Activated CD8-positive, alpha-beta memory T cell treated with anti-CD3 and anti-CD28 coated beads for 36 hours (primary cell): ENCODE results near the gene NAT14. TPM values are rescaled to one million over a fixed set of nuclear protein-coding genes. Genes with fewer than 3 reads are reported as not detected.
"Not testable (repeated sequence)": the region's sequence is repeated elsewhere in the genome, so short reads cannot be mapped to it uniquely, and the experiment has no call there.

Experiments used
- CTCF ChIA-PET: fragments of 350-600 bp; sonication (Branson Sonifier 250); formaldehyde crosslinking; loops from one replicate; lab custom pipeline; 2021; ENCODE audit warnings: antibody characterized with exemption; lab: Charles Lee
- POLR2A ChIA-PET: fragments of 350-600 bp; sonication (Branson Sonifier 250); formaldehyde crosslinking; loops from one replicate; lab custom pipeline; 2021; ENCODE audit warnings: antibody characterized with exemption; lab: Charles Lee
- total RNA-seq, 2 experiments: library from RNA; stranded (reverse); gene quantifications; one replicate each; pipeline ENCODE4 v1.2.3, GENCODE V29; 2021

Gene NAT14, protein sequence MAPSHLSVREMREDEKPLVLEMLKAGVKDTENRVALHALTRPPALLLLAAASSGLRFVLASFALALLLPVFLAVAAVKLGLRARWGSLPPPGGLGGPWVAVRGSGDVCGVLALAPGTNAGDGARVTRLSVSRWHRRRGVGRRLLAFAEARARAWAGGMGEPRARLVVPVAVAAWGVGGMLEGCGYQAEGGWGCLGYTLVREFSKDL
- total RNA-seq, result 10 to 100 TPM; 32.7 to 33.1 TPM

DNA sequence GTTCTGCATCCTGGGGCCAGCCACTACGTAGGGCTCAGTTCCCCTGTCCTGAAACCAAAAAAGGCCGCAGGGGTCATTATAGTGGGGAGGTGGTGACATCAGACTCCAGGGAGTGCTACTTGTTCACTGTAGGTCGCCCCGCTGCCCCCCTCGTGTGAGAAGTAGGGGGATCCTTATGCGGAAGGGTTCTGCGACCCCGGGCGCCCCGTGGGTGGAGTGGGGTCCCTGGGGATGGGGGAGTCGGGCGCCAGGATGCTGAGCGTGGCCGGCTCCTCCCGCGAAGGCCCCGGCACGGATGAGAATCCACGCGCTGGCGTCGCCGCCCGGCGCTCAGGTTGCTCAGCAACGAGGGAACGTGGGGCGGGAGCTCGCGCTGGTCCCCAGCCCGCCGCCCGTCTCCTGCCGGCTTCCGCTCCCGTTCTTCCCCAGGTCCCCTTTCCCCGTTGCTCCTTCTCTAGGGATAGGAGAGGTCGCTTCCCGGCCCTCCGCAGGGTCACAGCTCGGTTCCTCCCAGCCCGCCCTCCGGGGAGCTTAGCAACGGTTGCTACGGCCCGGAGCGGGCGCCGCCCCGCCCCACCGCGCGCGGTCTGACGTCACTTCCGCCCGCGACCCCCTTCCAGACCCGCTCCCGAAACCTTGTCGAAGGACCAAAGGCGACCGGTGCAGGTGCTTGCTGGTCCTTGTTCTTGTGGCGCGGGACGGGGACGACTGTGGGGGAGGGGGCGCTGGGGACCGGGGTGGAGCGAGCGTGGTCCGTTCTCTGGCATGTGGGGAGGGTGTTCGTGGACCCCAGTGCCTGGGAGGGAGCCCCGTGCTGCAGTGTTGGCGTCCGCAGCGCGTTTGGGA, at the start of gene NAT14:
Gene NAT14, plus strand, starts transcription at position 596 of the 846 bp plus-strand sequence. CDS start 521 bp downstream, outside the sequence.
- CTCF ChIA-PET, result interaction anchor here (0.6 to 5.7 kb wide), 3 partner anchors 8 to 20 kb away, joined by 4 to 25 read pairs (median 5); no protein-coding TSS in a partner anchor
- POLR2A ChIA-PET, result interaction anchor here (2.7 kb wide), 1 partner anchor 8 kb away, joined by 14 read pairs; the partner anchor contains the start of gene ZNF628

DNA sequence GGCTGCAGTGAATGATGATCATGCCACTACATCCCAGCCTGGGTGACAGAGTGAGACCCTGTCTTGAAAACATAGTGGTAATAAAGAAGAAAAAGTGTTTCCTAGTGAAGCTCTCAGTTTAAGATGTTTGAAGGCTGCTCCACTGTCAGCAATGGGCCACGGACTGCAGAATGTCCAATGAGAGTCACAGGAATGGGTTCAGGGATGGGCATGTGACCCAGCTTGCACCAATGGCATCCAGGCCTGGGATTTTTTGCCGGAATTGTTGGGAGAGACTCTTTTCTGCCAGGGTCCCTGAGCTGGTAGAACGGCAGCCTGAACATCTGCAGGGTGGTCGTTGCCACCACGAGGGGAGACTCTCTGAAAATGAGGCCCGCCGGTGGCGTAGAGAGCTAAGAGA, 48.1 kb upstream of the NAT14 start:
- ChIA-PET CTCF (interaction anchor here (1.0 to 1.7 kb wide), 3 partner anchors 31 to 68 kb away, joined by 3 to 6 read pairs (median 5); no protein-coding TSS in a partner anchor), POLR2A (no interaction called here)

DNA sequence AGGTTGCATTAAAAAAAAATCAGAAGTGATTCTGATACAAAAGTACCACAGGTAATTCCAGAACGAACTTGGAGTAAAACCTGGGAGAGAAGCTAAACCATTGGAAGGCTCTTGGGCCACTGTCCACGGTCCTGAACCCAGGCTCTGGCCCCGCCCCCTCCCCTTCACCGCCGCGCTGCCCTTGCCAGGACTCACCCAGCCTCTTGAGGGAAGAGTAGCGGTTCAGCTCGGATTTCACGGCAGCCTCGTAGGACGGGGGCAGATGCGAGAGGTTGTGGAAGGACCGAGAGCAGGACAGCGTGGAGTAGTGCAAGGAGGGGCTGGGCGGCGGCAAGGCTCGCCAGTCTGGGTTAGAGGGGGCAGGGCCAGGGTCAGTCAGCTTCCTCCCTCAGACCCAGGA, 47.6 kb upstream of the NAT14 start:
- POLR2A ChIA-PET, result no interaction called here
- CTCF ChIA-PET, result interaction anchor here (1.0 to 1.7 kb wide), 3 partner anchors 30 to 68 kb away, joined by 3 to 6 read pairs (median 5); no protein-coding TSS in a partner anchor

DNA sequence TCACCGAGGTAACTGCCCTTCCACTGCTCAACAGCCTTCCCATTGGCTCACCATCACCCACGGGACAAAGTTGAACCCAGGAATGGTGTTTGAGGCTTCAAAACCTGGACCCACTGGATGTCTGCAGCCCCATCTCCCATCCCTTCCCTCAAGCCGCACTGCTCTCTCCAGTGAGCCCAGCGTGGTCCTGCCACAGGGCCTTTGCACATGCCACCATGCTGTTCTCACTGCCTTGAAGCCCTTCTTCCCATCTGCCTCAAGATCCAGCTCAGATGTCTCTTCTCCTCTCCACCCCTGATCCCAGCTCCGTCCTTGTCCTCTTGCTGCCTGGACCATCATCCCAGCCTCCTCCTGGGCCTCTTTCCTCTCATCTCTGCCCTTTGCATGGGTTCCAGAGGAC, 45.9 kb upstream of the NAT14 start:
- CTCF ChIA-PET, result no interaction called here
- POLR2A ChIA-PET, result no interaction called here

DNA sequence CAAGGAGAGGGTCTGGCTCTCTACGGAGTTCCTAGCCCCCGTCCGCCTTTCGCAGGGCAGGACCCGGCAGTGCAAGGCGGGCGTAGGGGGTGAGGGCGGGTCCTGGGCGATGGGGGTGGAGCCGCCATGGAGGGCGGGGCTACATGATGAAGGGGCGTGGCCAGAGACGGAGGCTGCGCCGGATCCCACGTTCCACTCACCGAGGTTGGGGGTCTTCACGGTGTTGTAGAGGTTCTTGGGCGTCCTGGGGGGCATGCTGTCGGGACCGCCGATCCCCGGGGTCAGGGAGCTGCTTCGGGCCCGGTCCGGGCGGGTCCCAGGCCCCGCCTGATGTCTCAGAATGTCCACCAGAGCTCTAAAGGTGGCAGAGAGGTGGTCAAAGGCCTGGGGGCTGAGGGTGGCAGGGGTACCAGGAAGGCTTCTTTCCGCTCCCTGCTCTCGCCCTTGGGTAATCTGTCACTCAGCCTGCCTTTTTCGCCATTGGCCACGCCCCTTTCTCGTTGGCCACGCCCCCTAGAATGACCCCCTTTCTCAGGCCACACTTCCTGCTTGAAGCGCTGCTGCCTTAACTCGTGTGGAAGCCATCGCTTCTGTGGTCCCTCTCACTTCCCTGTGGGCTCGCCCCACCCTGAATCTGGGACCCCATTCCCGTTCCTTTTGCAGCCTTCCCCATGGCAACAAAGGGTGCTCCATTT, 44.4 kb upstream of the NAT14 start:
- CTCF ChIA-PET, result interaction anchor here (1.6 kb wide), 1 partner anchor 13 kb away, joined by 3 read pairs; no protein-coding TSS in a partner anchor
- POLR2A ChIA-PET, result no interaction called here

DNA sequence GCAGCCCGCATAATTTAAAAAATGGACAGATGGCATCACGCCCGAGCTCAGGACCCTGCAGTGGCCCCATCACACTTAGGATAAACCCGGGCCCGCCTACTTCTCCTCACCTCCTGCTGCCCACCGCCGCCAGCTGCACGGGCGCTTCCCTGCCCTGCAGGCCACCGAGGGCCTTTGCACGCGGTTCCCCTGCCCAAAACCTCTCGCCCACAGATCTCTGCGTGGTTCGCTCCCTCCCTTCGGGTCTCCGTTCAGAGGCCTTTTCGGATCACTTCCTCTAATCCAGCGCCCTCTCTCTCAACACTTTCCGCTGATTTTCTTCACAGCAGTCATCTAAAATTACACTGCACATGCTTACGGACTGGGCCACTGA, 43.7 kb upstream of the NAT14 start:
- ChIA-PET POLR2A (no interaction called here), CTCF (interaction anchor here (1.6 kb wide), 1 partner anchor 12 kb away, joined by 3 read pairs; no protein-coding TSS in a partner anchor)

DNA sequence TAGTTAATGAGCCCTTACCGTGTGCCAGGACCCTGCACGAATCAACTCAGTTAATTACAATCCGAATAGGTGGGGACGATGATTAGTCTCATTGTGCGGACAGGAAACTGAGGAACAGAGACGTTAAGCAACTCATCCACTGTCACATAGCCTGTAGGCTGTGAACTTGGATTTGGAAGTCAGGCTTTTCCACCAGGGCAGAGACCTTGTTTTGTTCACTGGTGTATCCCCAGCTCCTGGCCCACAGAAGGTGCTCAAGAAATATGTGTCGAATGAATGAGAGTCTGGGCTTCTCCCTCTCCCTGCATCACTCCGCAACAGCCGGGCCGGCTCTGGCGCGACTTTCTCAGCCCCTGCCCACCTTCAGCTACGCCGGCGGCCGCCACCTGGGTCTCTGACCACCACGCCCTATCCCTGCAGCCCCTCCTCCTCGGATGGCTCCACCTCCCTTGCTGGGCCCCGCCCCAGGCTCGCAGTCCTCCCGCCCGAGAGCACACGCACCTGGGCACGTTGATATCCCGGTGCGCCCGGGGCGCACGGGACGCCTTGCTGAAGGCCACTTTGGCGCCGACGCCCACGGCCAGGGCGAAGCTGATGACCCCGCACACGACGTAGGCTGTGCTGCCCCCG, 43.2 kb upstream of the NAT14 start:
- ChIA-PET CTCF (interaction anchor here (1.6 kb wide), 1 partner anchor 12 kb away, joined by 3 read pairs; no protein-coding TSS in a partner anchor), POLR2A (no interaction called here)

DNA sequence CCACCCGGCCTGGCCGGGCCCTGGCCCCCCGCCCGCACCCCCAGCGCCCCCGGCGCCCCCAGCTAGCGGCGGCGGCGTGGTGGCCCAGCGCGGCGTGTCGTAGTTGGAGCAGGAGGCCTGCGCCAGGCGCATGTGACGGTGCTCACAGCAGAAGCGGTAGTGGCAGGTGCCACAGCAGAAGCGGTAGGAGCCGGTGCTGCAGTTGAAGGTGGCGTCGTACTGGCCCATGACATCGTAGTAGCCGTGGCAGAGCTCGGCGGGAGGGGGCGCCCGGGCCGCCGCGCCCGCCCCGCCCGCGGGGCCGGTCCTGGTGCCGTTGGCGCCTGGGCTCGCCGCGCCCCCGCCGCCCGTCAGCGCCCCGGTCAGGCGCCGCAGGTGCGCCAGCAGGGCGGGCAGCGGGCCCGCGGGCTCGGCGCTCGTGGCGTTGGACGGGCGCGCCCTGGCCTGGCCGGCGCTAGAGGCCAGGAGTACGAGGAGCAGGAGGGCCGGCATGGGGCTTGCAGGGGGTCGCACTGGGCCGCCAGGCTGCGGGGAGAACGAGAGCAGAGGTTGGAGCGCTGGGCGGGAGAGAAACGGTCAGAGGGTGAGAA, 42.5 kb upstream of the NAT14 start:
- ChIA-PET CTCF (no interaction called here), POLR2A (no interaction called here)

DNA sequence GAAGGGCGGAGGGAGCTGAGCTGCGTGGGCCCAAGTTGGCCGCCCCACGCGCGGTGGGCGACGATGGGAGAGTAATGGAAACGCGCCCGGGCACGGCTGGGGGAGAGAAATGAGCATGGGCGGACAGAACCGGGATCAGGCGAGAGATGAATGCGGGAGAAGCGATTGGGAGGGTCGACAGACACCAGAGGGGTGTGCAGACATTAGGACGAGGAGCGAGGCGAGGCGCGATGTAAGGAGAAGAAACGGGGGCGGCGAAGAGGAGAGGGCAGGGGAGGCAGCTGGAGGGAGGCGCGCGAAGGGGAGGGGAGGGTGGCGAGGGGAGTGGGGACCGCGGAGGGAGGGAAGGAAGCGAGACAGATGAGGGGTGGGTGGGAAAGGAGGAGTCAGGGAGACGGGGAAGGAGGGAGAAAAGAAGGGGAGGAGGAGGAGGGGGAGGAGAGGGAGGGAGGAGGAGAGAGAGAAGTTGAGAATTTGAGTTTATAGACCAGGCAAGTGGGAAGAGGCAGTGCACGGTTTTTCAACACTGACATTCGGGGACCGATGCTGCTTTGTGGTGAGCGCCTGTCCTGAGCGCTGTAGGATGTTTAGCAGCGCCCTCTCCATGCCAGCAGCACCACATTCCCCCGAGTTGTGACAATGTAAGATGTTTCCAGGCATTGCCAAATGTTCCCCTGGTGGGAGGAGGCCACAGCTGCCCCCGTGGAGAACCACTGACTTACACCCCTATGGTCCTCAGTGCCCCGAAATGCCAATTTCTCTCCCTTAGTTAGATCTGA, 41.8 kb upstream of the NAT14 start, which contains the start of gene SHISA7:
Gene SHISA7, minus strand, starts transcription at position 256 of the 779 bp plus-strand sequence. CDS start 437 bp downstream, outside the sequence.
- ChIA-PET CTCF (interaction anchor here (0.6 to 1.1 kb wide), 2 partner anchors 26 to 612 kb away, joined by 3 to 6 read pairs; no protein-coding TSS in a partner anchor), POLR2A (no interaction called here)

DNA sequence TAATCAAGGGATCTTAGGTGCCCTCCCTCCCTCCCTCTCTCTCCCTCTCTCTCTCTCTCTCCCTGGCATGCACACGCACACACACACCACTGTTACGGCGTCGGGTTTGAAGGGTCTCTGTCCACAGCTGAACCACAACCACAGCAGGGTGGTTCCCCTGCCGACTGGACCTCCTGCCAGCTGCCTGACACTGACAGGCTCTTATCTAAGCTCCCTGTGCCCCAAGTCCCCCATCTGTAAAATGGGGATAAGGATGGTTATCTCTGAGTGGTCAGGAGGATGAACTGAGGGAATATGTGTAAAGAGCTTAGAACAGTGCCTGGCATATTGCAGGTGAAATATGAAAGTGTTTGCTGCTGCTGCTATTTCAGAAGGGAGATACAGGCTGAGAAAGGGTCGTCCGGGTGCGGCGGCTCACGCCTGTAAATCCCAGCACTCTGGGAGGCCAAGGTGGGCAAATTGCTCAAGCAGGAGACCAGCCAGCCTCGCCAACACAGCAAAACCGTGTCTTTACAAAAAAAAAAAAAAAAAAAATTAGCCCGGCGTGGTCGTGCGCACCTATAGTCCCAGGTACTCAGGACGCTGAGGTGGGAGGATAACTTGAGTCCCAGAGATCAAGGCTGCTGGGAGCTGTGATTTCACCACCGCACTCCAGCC, 41.0 kb upstream of the NAT14 start:
- POLR2A ChIA-PET, result no interaction called here

DNA sequence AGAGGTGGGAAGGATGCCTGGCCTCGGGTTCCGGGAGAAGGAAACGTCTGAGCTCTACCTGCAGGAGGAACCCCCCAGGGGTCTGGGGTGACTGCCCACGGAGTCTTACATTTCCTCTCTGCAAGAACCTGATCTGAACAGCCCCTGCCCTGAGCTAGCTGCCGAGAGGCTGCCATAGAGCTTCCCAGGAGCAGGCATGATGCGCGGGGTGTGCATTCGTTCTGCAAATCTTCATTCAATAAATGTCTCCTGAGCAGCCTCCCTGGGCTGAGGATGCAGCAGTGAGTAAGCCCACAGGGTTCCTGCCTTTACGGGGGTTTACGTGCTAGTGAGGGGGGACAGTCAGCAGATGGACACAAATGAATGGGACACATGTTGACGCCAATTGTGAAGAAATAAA, 40.3 kb upstream of the NAT14 start:
- CTCF ChIA-PET, result no interaction called here
- POLR2A ChIA-PET, result no interaction called here

More for the DNA sequence above, 41.0 kb upstream of the NAT14 start:
- CTCF ChIA-PET, result interaction anchor here (0.6 to 1.1 kb wide), 2 partner anchors 26 to 611 kb away, joined by 3 to 6 read pairs; no protein-coding TSS in a partner anchor

DNA sequence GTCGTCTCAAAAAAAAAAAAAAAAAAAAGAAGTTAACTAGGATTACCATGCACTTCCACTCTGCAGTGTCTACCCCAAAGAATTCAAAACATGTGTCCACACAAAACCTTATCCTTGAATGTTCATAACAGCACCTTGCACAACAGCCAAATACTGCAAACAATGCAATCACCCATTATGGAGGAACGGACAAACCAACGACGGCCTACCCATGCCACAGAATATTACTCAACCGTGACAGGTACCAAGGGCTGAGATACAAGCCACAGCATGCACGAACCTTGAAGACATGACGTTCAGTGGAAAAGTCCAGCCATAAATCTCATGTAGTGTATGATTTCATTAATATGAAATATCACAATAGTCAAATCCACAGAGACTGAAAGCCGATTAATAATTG, 38.9 kb upstream of the NAT14 start:
- CTCF ChIA-PET, result interaction anchor here (0.6 to 1.6 kb wide), 2 partner anchors 58 to 102 kb away, joined by 3 read pairs; no protein-coding TSS in a partner anchor
- POLR2A ChIA-PET, result no interaction called here

DNA sequence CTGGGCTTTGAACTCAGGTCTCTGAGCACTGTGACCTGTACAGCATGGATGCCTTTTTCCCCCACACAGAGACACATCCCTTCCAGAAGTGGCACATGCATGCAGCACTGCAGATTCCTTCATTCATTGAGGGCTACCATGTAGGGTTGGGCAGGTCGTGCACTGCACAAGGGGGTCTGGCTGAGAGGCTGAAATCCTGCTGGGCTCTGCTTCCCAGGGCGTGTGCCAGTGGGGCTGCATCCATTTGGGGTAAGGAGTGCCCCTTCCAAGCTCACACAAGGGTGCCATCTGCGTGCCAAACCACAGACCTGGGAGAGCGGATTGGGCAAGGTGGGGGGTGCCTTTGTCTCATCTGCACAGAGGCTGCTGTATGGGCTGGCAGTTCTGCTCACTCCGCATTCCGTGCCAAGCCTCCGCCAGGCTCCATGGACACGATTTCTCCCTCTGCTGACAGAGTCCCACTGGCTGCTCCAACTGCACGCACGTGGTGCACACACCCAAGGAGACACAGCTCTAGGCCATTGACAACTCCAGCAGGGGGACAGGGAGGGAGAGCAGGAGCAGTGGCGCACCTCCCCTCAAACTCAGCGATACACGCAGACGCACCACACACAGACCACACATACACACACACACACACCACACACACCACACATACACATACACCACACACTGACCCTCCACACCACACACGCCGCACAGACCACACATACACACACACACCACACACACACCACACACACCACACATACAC, 37.4 kb upstream of the NAT14 start:
- ChIA-PET CTCF (interaction anchor here (0.7 to 1.6 kb wide), 5 partner anchors 12 to 307 kb away, joined by 3 to 5 read pairs (median 3); no protein-coding TSS in a partner anchor), POLR2A (interaction anchor here (0.7 kb wide), 1 partner anchor 32 kb away, joined by 9 read pairs; no protein-coding TSS in a partner anchor)

DNA sequence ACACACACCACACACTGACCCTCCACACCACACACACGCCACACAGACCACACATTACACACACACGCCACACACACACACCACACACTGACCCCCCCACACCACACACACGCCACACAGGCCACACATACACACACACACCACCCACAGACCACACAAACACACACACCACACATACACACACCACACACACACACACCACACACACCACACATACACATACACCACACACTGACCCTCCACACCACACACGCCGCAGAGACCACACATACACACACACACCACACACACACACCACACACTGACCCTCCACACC, 36.9 kb upstream of the NAT14 start:
- CTCF ChIA-PET, result interaction anchor here (1.0 kb wide), 1 partner anchor 11 kb away, joined by 3 read pairs; no protein-coding TSS in a partner anchor
- POLR2A ChIA-PET, result not testable (repeated sequence)

DNA sequence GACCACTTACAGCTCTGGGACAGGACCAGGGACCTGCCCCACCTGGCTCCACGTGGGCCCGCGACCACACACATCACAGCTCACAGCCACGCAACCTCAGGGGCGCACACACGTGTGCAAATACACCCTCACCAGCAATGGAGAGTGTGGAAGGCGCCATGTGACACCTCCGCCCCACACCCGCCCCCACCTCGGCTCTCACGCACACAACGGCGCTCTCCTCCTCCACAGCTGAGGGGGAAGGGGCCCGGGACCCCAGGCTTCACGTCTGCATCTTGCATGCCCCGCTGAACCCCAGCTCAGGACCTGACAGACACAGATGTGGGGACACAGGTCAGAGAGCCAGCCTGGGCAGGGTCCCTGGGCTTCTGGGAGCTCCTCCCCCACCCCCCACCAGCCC, 35.5 kb upstream of the NAT14 start:
- ChIA-PET CTCF (interaction anchor here (1.4 kb wide), 1 partner anchor 19 kb away, joined by 6 read pairs; no protein-coding TSS in a partner anchor), POLR2A (interaction anchor here (0.5 to 0.6 kb wide), 2 partner anchors 239 to 730 kb away, joined by 4 to 6 read pairs; no protein-coding TSS in a partner anchor)
